GM18867 (cell line): ENCODE results near the gene HPCAL1.

Experiments used
- ATAC-seq: cut with Tn5 transposase; IDR thresholded peaks from one replicate; pipeline ENCODE4 v1.9.1; 2021; ENCODE audit warnings: mild to moderate bottlenecking, moderate library complexity; ENCODE audit not compliant: unreplicated experiment

The HPCAL1 gene

GRCh38 chr2:10400978-10401951 is 98.6 kb downstream of the HPCAL1 start:
- no peak for ATAC-seq

GRCh38 chr2:10402062-10402585 is 99.4 kb downstream of the HPCAL1 start:
- ATAC-seq, result no peak

GRCh38 chr2:10402653-10403215 is 100.0 kb downstream of the HPCAL1 start:
- ATAC-seq, result no peak

- no peak for ATAC-seq
These were observed 101.8 kb downstream of the HPCAL1 start for GRCh38 chr2:10404324-10405143.

GRCh38 chr2:10405448-10405847 is 102.7 kb downstream of the HPCAL1 start:
- ATAC-seq, result no peak

- ATAC-seq, result no peak
These were observed 103.3 kb downstream of the HPCAL1 start for GRCh38 chr2:10406016-10406415.

GRCh38 chr2:10406491-10407188 is 103.9 kb downstream of the HPCAL1 start:
- no peak for ATAC-seq

GRCh38 chr2:10407432-10407831 is 104.7 kb downstream of the HPCAL1 start:
- ATAC-seq, result no peak

GRCh38 chr2:10407841-10408648 is 105.3 kb downstream of the HPCAL1 start:
- peak; percentile 42 for ATAC-seq

GRCh38 chr2:10408649-10409579 is 106.2 kb downstream of the HPCAL1 start:
- ATAC-seq, result peak; percentile 58

- peak; percentile 60 for ATAC-seq
These were observed 107.5 kb downstream of the HPCAL1 start for GRCh38 chr2:10410001-10410822.

- ATAC-seq, result no peak
These were observed 108.2 kb downstream of the HPCAL1 start for GRCh38 chr2:10410823-10411437.

- no peak for ATAC-seq
These were observed 108.9 kb downstream of the HPCAL1 start for GRCh38 chr2:10411557-10411956.

GRCh38 chr2:10412380-10412779 is 109.7 kb downstream of the HPCAL1 start:
- peak; percentile 37 for ATAC-seq

- no peak for ATAC-seq
These were observed 110.8 kb downstream of the HPCAL1 start for GRCh38 chr2:10413503-10413902.

- no peak for ATAC-seq
These were observed 111.3 kb downstream of the HPCAL1 start for GRCh38 chr2:10413991-10414451.

GRCh38 chr2:10414591-10414990 is 111.9 kb downstream of the HPCAL1 start:
- ATAC-seq, result no peak
